ENCODE measurements around the gene DDX11. TPM values are rescaled to one million over a fixed set of nuclear protein-coding genes. Genes with fewer than 3 reads are reported as not detected.
"Not testable (repeated sequence)": the region's sequence is repeated elsewhere in the genome, so short reads cannot be mapped to it uniquely, and the experiment has no call there.

Gene DDX11
- 20.9 and 22.3 TPM in 2 replicates for total RNA-seq (2014; rRNA removed; shearing (Covaris generic))

DNA sequence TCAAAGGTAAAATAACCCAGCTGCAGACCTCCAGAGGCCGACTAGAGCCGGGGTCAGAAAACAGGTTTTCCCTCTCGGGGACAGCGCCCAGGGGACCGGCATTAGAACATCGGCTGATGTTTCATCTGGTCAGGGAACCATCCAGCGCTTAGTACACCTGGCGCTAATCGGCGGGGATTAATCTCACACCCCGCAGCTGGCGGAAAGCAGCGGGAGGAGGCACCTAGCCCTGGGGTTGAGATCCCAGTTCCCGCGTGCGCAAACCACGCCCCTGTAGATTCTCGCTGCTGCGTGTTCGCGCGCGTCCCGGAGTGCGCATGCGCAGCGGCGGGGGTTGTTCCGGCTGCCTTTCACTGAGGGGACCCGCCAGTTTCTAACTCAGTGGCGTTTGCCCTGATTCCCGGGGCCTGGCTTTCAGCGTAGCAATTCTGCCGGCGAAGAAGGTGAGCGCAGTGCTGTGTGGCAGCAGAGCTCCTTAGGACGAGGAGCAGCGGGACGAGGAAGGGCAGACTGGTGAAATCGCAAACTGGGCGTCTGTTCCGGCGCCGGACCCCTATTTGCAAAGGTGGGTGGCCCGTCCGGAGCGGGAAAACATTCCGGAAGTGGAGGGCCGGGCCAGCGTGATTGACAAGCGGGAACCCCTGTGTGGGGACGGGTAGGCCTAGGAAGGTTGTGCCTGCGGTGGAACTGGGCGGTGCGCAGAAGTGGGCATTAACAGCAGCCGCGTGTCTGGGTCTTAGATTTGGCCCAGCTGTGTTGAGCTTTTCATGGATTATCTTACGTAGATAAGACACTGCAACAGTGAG lies at the start of gene DDX11:
Gene DDX11 (plus strand): TSS at position 334 of the 806 bp plus-strand sequence. CDS start 4,534 bp downstream, outside the sequence.
- DNase-seq (ENCODE audit: low spot score), result peak; percentile 88

DNA sequence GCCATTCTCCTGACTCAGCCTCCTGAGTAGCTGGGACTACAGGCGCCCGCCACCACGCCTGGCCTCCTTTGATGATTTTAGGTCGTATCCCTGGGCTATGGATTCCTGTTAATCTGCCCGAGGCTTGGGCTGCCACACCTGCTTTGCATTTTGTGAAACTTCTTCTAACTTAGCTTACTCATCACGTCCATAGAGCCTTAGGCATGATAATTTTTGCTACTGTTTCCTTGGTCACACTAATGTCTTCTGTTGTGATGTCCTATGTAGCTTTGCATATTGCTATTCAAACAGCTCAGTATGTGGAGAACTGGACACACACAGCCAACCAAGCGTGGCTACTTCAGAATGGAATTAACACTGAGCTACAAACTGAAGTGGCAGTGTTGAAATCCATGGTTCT lies 47.5 kb upstream of the DDX11 start:
- DNase-seq (ENCODE audit: low spot score), result no peak

DNA sequence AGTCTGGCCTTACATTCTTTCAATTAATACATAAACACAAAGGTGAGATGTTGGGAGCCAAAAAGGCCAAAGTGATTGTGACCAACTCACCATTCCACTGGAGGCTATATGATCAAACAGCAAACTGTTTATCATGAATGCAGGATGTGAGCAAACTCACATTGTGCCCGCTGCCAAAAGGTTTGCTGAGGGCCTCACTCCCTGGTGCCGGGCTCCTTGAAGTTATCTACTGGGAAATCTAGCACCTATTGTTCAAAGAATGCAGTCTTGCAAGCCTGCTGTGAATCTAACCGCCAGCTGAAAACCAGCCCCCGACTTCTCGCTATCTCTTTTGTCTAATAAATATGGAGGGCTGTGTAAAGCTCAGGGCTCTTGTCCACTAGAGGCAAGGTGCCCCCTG lies 46.7 kb upstream of the DDX11 start:
- not testable (repeated sequence) for DNase-seq (ENCODE audit: low spot score)

DNA sequence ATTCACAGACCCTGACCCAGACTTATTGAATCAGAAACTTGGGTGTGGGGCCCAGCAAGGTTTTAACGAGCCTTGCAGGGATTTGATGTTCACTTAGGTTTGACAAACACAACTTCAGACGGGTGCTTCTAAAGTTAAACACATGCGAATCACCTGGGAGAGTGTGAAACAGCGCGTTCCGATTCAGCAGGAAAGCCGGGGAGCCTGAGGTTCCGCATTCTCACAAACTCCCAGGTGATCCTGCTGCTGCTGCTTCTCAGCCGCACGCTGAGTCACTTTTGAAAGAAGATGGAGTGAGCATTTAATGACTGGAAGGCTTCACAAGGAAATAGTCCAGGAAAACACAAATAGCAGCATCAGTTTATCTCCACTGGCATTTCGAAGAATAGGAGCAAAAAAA lies 44.2 kb upstream of the DDX11 start:
- no peak for DNase-seq (ENCODE audit: low spot score)

DNA sequence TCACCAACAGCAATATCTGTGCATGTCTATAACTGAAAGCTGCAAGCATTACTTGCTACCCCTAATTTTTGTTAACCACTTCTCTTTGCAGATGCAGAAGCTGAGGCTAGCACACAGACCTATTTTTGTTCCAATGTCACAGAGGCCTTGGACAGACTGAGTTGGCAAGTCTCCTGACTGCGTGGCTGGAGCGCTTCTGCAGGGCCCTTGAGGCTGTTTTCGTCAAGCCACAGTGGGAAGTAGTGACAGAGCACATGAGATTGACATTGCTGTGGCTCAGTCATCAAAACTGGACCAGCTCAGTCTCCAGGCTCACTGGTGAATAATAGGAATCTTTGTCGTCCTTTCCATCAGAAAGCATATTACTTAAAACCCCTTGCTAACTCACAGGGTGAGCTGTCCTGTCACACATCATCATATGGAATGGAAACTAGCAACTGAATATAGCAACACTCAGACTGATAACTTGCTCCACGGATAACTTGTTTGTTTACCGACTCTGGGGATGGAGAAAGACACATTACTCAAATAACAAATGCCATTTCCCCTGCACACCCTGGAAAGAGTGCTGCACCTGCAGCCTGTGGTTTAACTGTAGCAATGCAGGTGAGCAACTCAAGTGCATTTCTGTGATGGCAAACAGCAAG lies 43.6 kb upstream of the DDX11 start:
- DNase-seq (ENCODE audit: low spot score), result no peak

DNA sequence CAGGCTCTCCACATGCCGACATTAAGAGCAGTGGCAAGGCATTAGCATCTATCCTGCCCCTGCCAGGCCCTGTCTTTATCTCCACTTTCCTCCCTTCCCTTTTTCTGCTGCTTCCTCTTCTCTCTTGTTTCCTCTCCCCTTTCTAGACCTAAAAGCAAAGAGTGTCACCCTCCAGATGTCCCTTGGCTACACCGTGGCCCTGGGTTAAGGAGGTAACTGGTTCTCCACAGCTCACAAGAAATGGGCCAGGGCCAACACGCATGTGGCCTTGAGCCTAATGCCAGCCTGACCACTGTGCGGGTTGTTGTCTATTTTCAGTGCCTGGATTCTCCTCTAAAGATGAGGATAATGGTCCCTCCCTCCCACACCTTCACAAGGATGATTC lies 41.7 kb upstream of the DDX11 start:
- no peak for DNase-seq (ENCODE audit: low spot score)

DNA sequence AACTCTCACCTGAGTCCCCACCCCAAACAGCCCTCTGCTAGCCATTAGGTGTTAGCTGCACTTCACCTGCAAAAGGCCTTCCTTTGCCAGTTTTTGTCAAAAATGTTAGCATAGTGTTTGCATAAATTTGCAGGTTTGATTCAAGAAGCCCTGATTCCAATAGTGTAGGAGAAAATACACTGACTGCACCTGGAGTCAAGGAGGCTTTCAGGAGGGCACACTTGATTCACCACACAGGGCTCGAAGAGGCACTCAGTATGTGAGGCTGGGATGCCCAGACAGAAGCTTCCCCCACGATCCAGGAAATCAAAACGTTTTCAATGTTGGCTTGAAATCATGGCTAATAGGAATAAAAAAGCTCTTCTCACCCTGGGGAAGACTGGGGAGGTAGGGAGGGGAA lies 40.5 kb upstream of the DDX11 start:
- no peak for DNase-seq (ENCODE audit: low spot score)

DNA sequence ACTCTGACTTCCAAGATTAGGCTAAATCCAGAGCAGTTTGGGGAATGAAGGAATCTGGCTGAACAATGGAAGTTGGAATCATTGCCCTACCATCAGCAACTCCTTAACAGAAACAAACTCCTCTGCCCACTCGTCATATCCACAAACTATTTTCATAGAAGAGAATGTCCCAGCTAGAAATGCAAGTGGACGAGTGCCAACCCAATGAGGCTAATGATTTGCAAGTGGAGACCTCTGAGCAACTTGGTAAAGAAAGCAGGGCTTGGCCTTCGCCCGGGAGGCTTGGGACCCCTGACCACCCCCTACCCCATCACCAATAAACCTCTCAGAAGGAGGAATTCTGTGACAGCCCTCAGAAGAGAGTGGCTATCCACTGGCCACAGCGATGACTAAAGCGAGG lies 40.0 kb upstream of the DDX11 start:
- DNase-seq (ENCODE audit: low spot score), result no peak

DNA sequence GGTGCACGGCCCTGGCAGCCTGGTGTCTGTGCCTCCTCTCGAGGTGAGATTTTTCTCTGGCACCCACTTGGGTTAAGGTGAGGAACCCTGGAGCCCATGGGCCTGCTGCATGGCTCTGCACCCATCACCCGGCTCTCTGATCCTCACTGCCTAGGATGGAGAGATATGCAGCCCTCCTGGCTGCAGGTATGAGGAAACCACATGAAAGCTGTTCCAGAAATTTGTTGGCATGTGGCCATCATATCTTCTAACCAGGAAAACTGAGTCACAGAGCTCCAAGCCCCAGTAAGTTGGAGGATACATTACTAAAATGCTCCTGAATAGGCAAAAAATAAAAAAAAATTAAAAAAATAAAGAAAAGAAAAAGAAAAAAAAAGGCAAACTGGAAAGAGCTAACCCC lies 39.3 kb upstream of the DDX11 start:
- no peak for DNase-seq (ENCODE audit: low spot score)

DNA sequence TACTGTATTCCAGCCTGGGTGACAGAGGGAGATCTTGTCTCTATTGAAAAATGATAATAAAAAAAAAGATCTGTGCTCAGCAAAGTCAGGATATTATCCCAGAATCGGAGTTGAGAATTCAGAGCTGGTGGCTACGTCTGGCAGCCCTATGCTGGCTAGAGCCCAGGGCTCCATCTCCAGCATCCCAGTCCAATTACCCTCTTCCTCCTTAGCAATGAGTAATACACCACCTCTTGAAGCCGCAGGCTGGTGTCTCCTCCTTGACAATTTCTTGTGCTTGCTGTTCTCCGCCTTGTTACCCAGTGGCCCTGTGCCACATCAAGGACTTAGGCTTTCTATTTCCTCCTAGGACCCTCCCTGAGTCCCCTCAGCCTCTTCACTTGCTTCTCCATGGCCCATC lies 38.4 kb upstream of the DDX11 start:
- DNase-seq (ENCODE audit: low spot score), result peak; percentile 69

DNA sequence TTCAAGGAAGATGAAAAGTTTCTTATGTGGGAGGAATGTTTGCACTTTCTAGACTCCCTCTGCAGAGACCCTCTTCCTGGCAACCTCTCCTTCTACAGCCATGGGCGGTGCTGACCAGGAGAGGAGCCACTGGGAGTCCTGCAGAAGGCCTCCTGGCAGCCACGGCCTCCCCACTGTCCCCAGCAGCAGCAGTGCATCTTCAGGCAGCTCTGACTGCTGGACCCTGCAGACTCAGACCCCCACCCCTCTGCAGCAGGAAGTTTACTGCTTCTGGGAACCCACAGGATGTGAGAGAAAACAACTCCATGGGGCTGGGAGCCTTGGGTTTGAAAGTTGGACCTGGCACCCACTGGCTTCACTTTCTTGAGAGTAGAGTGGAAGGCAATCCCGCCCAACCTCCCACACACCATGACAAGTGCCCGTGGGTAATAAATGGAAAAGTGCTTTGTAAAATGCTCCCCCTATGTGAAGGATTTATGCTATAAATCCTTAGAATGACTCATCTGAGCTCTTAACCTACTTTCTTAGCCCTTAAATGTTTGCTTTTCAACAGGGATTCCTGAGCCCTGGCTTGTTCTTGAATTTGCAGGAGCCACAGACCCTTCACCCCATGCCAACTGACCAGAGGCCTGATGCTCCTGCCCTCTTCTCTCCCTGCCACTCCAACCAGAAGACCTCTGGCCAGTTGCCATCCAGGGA lies 37.5 kb upstream of the DDX11 start:
- DNase-seq (ENCODE audit: low spot score), result peak; percentile 56

DNA sequence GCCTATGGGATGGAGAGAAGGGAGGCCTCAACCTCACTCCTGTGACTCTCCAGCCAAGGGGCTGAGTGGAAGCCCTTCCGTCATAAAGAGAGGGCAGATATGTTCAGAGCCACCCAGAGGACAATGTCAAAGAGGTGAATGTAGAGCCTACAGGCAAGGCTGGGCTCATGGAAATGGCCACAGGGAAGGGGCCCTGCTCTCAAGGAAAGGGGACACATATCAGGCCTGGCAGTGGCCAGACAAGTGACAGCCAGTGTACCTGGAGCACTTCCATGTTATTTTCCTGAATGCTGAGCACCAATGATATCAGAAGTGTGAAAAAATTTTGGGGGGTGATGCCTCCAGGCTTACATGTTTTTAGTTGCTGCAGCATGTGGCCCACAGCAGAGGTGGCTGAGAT lies 36.6 kb upstream of the DDX11 start:
- no peak for DNase-seq (ENCODE audit: low spot score)

DNA sequence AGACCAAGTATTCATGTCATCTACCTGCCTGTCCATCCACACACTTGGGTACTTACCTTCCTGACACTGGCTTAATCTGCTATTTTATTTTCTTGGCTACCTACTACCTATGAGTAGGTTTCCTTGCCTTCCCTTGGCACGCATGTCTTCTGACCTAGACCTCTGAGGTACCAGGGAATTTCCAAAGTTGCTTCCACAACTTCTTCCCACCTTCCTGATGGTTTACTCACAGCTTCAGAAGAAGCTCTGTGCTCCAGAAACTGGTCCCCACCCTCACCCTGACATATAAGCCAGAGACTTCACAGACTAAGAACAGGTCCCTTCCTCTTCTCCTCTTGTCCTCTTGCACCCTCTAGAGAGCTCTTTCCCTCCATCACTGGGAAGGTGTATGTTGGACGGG lies 35.7 kb upstream of the DDX11 start:
- DNase-seq (ENCODE audit: low spot score), result no peak

DNA sequence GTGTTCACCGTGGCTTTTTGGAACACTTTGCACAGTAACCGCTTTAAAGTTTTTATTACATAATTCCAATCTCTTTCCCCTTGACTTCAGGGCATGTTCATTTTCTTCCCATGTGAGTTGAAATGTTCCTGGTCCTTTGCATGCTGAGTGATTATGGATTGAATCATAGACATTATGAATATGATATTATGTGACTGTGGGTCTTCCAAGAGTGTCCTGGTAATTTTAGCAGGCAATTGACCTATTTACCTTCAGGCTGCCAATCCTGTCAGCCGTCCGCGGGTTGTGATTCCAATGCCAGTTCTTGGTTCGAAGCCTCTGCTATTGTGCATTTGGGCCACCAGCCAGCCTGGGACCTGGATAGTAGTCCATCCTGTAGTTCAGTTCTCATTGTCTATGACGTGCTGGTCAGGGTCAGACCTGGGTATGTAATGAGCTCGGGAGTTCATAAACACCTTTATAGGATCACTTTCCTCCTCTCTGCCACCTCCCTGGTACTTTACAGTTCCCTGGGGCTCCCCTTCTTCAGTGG lies 32.6 kb upstream of the DDX11 start:
- no peak for DNase-seq (ENCODE audit: low spot score)

DNA sequence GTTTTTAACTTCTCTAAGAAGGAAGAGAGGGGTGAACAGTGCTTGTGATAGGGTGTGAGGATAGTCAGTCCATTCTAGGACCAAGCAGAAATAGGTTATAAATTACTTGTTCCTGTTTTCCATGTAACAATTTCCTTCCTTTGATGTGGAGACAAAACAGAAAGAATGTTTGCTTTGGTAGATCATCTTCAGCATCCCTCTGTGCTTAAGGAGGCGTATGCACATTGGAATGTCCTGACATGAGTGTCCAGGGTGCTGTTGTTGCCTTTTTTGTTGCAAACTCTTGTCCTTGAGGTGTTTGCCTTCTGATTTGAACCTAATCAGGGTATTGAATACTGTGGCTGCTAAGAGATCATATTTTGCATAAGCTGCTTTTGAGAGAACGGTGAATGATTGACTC lies 23.5 kb upstream of the DDX11 start:
- DNase-seq (ENCODE audit: low spot score), result not testable (repeated sequence)

DNA sequence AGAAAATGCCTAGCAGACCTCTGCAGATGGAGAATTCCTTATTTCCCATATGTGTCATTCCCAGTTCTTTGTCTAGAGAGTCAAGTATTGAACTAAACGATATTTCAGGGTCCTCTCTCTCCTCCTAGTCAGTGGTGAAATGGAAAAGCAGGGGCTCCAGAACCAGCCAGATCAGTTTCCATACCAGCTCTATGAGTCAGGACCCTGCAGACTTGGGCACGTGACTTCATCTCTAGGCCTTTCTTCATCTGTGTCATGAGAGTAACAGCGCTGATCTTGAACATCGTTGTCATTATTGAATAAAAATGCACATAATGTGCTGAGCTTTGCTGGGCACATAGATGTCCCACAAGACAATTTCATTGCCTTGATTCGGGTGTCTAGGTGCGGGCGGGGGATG lies 23.1 kb upstream of the DDX11 start:
- not testable (repeated sequence) for DNase-seq (ENCODE audit: low spot score)

DNA sequence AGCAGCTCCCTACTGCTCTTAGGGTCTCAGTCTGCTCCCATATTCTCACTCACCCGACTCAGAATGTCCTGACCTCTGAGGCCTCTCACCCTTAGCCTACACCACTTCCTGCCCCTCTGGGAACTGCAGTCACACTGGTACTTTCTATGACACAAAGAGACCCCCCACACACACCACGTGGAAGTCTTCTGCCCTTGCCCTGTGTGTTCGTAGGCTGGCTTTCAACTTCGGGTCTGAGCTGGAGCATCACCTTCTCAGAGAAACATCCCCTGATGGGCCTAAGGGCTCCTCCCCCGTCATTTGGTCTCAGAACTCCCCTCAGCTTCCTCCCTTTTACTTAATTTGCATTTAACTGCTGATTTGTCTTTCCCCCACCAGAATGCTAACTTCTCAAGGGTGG lies 22.0 kb upstream of the DDX11 start:
- DNase-seq (ENCODE audit: low spot score), result not testable (repeated sequence)

DNA sequence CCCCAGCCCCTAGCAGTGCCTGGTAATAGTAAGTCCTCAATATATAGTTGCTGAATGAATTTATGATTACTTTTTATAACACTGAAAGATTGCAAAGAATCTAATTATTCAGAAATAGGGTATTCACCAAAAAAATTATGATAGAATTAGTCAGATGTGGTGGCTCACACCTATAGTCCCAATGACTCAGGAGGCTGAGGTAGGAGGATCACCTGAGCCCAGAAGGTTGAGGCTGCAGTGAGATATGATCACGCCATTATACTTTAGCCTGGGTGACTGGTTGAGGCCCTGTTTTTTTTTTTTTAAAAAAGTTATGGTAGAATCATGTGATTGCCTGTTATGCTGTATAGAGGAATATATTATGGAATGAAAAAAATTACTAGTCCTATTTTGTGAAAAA lies 21.5 kb upstream of the DDX11 start:
- not testable (repeated sequence) for DNase-seq (ENCODE audit: low spot score)

DNA sequence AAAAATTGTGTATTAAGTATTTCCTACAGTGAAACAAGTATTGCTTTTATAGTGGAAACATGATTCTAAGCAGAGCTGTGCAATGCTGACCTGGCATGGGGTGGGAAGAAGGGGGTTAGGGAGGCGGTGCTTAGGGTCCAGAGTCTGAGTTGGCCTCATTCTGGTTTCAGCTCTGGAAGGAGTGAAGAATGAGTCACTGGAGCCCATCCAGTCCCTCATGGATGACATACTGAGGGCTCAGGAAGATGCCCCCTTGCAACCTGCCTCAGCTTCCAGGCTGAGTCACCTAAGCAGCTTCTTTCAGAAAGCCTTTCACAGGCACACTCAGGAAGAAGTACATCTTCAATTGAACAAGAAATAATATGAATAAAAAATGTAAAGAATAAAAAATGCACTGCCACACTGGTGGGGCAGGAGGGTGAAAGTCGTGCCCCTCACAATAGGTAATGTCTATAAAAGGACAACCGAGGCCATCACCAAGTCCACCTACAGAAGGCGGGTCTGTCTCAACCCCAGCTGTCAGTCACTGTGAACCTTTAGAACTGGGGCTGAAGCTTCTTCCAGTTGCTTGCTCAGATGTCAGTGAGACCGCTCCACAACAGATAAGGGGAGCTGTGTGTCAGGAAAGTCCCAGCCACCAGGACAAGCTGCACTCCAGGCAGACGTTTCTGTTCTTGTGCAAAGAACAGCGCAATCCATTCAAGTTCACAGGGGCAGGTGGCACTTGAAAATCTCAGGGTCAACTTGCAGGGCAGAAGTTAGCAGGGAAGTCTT lies 20.8 kb upstream of the DDX11 start:
- DNase-seq (ENCODE audit: low spot score), result peak; percentile 65

DNA sequence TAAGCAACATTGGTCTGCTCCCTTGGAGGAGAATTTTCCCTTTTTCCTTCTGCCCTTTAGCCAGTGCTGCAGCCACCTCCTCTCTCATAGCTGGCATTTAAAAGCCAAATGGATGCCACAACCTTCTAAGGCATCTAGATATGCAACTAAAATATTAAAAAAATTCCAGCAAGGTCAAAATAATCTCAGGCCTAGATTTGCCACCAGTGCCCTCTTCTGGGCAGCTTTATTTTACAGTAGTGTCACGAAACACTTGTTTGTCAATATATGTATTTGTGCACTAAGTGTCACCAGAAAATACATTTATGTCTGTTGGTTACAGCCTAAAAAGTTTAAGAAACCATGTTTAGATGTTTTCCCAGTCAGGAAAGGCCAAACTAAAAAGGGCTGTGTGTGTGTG lies 19.7 kb upstream of the DDX11 start:
- not testable (repeated sequence) for DNase-seq (ENCODE audit: low spot score)

DNA sequence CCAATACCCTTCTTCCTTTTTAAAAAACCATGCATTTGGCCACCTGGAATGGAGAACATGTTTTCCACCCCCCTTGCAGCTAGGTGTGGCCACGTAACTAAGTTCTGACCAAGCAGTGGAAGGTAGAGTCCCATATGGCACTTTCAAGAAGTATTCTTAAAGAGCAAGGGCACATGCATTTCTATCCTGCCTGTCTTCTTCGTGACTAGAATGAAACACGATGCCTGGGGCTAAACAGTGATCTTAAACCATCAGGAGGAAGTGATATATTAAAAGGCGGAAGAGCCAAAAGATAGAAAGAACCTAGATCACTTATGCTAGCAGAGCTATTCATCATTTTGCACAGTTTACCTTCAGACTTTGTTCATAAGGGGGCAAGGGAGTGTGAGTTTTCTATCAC lies 16.0 kb upstream of the DDX11 start:
- no peak for DNase-seq (ENCODE audit: low spot score)

DNA sequence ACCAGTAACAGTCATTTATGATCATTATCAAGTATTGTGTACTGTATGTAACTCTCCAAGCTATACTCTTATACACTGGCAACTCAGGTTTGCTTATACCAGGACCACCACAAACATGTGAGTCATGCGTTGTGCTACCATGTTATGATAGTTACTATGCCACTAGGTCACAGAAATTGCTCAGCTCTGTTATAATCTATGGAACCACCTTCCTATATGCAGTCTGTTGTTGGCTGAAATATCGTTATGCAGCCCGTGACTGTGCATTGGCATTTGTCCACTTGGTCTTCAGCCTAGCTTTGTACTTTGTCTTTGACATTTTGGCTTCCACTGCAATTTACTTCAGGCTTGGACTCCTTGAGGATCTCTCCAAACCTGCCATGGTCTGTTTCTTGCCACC lies 7.5 kb upstream of the DDX11 start:
- DNase-seq (ENCODE audit: low spot score), result not testable (repeated sequence)
